ENCODE results near the gene SH3GLB2.
A peak's percentile ranks its signal among the peaks of the same experiment; 100 is the strongest.
"Not testable (repeated sequence)": the region's sequence is repeated elsewhere in the genome, so short reads cannot be mapped to it uniquely, and the experiment has no call there.

Gene SH3GLB2

GRCh38 chr9:129014608-129015007 lies 13.5 kb downstream of the SH3GLB2 start:
- DNase-seq (ENCODE audit: low spot score), result no peak

- DNase-seq (ENCODE audit: low spot score), result no peak
These were observed 14.0 kb downstream of the SH3GLB2 start for GRCh38 chr9:129014124-129014523.

DNA sequence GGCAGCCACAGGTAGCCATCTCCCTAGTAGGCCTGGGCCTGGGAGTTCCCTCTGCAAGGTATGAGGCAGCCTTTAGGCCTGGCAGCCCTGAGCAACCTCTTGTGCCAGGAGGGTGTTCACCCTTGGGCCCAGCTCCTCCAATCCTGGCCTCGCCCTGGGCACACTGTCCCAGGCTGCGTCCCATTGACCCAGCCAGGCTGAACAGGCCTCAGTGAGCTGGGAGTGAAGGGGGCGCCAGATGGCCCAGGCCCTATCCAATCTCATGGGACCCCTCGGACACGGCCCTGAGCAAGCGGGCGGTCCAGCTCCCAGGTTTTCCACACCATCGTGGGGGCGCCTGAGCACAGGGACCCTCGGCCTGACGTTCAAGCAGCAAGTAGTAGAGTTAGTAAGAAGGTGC lies 14.5 kb downstream of the SH3GLB2 start:
- DNase-seq (ENCODE audit: low spot score), result no peak

DNA sequence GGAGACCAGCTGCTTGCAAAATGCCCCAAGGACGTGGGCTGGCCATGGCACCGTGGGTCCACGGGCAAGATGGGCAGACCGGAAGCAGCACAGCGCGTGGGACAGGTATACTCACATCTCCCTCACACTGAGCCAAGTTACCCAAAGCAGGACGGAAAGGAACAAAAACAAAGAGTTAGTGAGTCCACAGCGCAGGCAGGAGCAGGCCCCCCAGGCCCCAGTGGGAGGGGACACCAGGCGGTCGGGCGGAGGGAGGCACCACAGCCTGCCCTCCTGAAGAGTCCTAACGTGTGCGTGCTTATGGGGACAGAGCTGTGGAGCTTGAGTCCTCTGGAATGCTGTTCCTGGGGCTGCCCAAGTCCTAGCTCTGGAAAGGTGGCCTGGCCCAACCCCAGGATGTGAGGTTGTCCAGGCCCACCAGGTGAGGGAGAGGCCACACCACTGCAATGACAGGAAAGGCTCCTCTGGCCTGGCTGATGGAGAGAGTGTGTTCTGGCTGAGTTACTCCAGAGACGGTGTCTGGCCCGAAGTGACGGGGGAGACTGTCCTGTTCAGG lies 15.2 kb downstream of the SH3GLB2 start:
- no peak for DNase-seq (ENCODE audit: low spot score)

- no peak for DNase-seq (ENCODE audit: low spot score)
These were observed 15.8 kb downstream of the SH3GLB2 start for GRCh38 chr9:129012343-129012742.

DNA sequence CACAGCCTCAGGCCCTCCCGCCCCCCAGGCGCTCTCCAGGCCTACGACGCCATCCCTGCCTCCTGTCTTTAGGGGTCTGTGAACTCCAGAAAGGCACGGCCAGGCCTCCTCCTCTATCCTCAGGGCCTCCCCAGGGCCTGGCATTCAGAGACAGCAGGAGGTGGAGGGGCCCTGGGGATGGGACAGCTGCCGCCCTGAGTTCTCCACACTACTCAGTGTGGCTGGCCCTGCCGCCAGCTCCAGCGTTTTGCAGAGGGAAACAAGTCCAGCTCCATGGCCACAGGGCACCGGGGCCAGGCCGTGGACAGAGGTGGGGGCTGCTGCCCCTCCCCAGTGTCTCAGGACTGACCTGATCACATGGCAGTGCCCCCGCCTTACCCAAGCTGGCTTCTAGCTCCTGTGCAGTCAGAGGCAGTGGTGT lies 16.4 kb downstream of the SH3GLB2 start:
- no peak for DNase-seq (ENCODE audit: low spot score)

GRCh38 chr9:129011170-129011569 lies 17.0 kb downstream of the SH3GLB2 start:
- no peak for DNase-seq (ENCODE audit: low spot score)

DNA sequence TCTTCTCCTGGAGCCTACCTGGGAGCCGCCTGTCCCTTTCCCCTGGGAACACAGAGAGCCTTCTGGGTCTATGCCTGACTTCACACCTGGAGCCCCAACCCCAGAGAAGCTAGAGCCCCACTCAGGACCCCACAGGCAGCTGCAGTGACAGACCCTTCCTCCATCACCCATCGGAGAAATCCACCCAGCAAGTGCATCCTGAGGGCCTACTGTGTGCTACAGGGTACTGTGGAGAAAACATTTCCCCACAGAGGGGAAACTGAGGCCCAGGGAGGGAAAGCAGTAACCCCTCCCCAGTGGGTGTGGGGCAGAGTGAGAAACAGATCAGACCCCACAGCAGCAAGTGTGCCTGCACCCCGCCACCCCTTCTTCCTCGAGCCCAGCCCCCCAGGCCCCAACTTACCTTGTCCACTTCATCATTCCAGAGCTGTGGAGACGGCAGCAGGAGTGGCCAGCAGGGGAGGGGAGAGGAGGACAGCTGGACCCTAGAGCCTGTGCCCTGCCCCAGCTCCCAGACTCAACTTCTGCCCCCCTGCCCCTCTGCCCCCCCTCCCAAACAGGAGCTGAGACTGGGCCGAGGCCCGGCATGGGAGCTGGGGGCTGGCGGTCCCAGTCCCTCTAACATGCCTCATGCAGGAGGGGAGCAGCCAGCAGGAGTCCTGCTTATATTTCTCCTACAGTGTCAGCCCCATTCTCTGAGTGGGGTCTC lies 17.7 kb downstream of the SH3GLB2 start:
- DNase-seq (ENCODE audit: low spot score), result no peak

DNA sequence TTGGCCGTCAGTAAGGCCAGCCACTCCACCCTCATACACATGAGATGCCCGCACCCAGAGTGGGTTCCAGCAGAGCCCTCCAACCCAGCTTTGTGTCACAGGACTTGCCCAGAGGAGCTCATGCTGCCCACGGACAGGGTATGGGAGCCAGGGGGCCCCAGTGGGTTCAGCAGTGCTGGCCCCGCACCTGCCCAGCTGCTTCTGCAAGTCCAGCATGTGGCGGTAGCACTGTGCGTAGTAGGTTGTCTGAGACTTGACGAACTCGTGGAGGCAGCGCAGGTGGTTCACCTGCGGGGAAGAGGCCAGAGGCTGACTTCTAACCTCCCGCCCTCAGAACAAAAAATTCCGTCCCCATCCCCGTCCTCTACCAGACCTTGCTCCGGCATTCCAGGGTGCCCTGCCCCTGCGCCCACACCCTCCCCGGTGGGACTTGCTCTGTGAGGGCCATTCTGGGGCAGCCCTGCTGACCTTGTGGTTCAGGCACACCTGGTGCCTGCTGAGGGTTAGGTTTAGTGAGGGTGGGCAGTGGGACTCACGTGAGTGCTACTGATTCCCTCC lies 18.5 kb downstream of the SH3GLB2 start:
- DNase-seq (ENCODE audit: low spot score), result no peak

DNA sequence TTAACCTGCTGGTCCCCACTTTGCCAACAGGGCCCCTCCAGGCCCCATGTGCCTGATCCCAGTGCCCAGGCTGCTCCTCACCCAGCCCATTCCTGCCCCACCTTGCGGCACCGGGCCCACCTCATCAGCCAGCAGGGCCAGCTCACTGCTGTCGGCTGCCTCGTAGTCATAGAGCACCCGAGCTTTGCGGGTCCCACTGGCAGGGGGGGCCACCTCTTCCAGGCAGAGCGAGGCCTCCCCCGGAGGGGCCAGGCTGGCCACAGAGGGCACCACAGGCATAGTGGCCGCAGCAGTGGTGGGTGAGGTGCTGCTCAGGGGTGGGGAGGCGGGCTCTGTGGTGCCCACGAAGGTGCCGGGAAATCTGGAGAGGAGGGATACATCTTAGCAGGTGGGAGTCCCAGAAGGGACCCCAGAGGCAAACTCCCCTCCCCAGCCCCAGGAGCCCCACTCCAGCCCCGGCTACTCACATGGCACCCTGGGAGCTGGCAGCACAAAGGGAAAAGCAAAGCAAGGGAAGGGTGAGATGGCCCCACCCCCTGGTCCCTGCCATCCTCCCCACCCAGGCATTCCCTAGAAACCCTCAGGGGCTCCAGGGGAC lies 19.0 kb downstream of the SH3GLB2 start:
- no peak for DNase-seq (ENCODE audit: low spot score)

DNA sequence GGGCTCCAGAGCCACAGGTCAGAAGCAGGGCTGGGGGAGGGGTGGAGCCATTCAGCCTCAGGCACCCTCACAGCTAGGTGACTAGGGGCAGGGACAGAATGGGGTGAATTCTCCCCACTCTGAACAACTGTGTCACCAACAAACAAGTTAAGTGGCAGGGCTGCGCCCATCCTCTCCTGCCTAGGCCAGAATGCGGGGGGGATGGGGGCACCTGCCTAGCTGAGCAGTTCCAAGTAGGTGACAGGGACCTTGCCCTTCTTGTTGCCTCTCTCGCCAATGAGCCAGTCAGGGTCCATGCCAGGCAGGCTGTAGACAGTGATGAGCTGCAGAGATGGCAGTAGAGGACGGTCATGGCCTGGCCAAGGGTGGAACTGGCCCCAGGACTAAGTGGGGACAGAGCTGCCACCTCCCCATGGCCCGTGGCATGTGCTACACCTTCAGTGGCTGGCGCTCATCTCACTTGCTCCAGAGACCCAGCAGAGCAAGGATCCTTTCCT lies 19.6 kb downstream of the SH3GLB2 start:
- no peak for DNase-seq (ENCODE audit: low spot score)

GRCh38 chr9:129007766-129008468 lies 20.2 kb downstream of the SH3GLB2 start:
- no peak for DNase-seq (ENCODE audit: low spot score)

DNA sequence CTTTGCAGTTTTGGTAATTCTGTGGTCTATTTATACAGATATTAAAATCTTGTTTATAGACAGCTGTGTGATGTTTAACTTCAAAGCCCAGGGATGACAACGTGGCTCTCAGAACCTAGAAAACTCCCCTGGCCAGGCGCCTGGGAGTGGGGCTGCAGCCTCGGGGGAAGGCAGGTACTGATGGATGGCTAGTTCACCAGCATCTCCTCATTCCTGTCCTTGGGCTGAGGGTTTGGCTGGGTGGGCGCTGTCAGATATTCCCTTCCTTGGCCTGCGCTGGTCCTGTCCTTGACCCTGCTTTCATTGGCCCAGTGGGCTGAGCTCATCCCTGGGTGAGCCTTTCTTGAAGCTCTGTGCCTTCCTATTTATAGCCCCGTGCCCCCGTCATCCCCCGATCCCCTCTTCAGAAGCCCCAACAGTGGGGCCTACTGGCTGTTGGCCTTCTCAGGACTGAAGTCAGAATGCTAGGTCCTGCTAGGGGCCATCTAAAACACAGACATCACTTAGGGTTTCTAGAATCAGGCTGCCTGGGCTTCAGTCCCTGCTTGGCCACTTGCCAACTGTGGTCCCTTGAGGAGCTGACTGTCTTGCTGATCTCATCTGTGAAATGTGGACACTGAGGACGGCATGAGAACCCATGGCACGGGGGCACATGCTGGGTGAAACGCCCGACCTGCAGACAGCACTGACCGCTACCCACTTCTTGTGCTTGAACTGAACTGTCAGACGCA lies 20.9 kb downstream of the SH3GLB2 start:
- no peak for DNase-seq (ENCODE audit: low spot score)

DNA sequence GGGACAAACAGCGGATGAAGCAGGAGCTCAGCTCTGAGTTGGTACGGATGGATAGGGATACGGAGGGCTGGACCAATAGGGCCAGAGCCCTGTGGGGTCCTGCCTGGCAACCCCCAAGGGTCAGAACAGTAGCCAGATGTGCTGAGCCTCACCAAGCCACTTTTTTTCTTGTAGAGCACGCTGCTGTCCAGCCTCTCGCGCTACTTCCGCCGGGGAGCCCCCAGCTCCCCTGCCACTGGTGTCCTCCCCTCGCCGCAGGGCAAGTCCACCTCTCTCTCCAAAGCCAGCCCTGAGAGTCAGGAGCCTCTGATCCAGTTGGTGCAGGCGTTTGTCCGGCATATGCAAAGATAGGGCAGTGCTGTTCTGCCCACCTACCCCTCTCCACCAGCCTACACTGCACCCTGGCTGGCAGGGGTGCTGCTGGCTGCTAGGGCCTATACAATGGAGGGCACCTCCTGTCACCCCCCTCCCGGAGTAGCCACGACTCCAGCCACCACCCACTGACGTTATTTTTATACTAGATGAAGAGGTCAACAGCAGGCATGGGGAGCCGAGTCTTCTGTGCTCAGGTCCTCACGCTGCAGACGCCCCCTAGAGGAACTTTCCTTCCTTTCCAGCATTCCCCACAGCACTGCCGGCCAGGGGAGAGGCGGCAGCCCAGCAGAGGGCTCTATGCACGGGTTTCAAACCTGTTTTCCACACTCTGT lies 21.6 kb downstream of the SH3GLB2 start:
- DNase-seq (ENCODE audit: low spot score), result peak; percentile 81

DNA sequence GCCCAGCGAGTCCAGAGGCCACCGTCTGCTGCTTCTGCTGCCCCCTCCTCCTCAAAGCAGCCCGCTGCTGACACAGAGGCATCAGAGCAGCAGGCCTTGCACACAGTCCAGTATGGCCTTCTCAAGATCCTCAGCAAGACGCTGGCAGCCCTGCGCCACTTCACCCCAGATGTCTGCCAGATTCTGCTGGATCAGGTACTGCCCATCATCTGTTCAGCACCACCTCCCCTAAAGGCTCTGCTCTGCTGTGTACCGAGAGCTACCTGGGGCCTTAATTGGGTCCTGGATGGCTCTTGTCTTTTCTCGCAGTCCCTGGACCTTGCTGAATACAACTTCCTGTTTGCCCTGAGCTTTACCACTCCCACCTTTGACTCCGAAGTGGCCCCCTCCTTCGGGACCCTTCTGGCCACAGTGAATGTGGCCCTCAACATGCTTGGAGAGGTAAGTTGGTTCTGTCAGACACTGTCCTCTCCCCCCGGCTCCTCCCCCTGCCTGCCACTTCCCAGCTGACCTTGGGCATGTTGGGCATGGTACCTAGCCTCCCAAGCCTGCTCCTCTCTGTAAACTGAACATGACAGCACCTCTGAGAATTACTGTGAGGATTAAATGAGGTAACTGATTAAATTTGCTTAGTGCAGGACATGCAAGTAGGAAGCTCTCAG lies 22.7 kb downstream of the SH3GLB2 start:
- DNase-seq (ENCODE audit: low spot score), result no peak

GRCh38 chr9:129004173-129004572 lies 24.0 kb downstream of the SH3GLB2 start:
- not testable (repeated sequence) for DNase-seq (ENCODE audit: low spot score)

DNA sequence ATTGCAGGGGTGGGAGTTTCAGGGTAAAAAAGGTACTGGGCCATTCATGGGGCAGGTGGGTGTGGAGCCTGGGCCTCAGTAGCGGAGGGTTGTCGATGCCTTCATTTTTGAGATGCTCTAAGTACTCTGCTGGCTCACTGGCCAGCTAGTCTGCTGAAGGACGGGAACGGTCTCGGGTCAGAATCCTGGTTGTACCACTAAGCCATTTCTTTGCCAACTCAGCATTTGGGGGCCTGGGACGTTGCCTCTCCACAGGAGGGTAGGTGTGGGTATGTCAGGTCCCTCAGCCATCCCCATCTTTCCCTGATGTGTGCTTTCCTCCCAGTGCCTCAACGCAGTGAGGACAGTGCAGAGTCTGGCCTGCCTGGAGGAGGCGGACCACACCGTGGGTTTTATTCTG lies 25.1 kb downstream of the SH3GLB2 start:
- no peak for DNase-seq (ENCODE audit: low spot score)

- DNase-seq (ENCODE audit: low spot score), result no peak
These were observed 26.4 kb downstream of the SH3GLB2 start for GRCh38 chr9:129001504-129002325.

GRCh38 chr9:128999581-129000206 lies 28.4 kb downstream of the SH3GLB2 start:
- no peak for DNase-seq (ENCODE audit: low spot score)
